HepG2 (cell line): ENCODE data around the gene VWA7. TPM values are rescaled to one million over a fixed set of nuclear protein-coding genes. Genes with fewer than 3 reads are reported as not detected.

Source experiments
- CREB1 ChIP-seq, 2 experiments: fragments of 450-650 bp in 1 of 2; IDR thresholded peaks; 2 replicates each; pipeline ENCODE4 v1.6.1; 2016 to 2017; ENCODE audit warnings: control low read depth in 1 of 2, mild to moderate bottlenecking in 1 of 2, missing compliant biosample characterization in 1 of 2, missing genetic modification characterization in 1 of 2
- GRHL1 ChIP-seq: sonication (generic); formaldehyde crosslinking; conservative IDR thresholded peaks from 2 replicates; pipeline ENCODE4 v1.8.0; 2022; ENCODE audit warnings: missing genetic modification reagents
- HNRNPK ChIP-seq: fragments of 200-400 bp; formaldehyde crosslinking; IDR thresholded peaks from 2 replicates; pipeline ENCODE4 v1.6.1; 2018; ENCODE audit warnings: low read length, low read depth, moderate library complexity, mild to moderate bottlenecking; ENCODE audit not compliant: poor library complexity, severe bottlenecking
- MAFK ChIP-seq, 2 experiments: IDR thresholded peaks in 1 of 2; conservative IDR thresholded peaks in 1 of 2; 2 replicates each; pipeline ENCODE4 v1.6.1; 2011; ENCODE audit warnings: improper control_type of control experiment in 2 of 2, low read length in 2 of 2
- MXI1 ChIP-seq: IDR thresholded peaks from 3 replicates; pipeline ENCODE4 v1.6.1; 2012; ENCODE audit warnings: low read depth, low read length, inconsistent platforms, borderline replicate concordance
- RBFOX2 ChIP-seq: fragments of 200-400 bp; formaldehyde crosslinking; IDR thresholded peaks from 2 replicates; pipeline ENCODE4 v1.6.1; 2017; ENCODE audit warnings: low read depth, mild to moderate bottlenecking, low read length
- REPIN1 ChIP-seq: sonication (generic); formaldehyde crosslinking; IDR thresholded peaks from 2 replicates; pipeline ENCODE4 v1.8.0; 2022; ENCODE audit warnings: missing genetic modification reagents, low read depth, mild to moderate bottlenecking, borderline replicate concordance
- RERE ChIP-seq: IDR thresholded peaks from 2 replicates; pipeline ENCODE4 v1.6.1; 2016; ENCODE audit warnings: low read depth, missing genetic modification reagents, missing compliant biosample characterization
- STAG1 ChIP-seq: sonication (generic); formaldehyde crosslinking; IDR thresholded peaks from 2 replicates; pipeline ENCODE4 v1.4.0; 2020; ENCODE audit warnings: missing genetic modification reagents
- THAP11 ChIP-seq: IDR thresholded peaks from 2 replicates; pipeline ENCODE4 v1.6.1; 2016; ENCODE audit warnings: missing biosample characterization, missing genetic modification reagents
- ZNF337 ChIP-seq: sonication (generic); formaldehyde crosslinking; IDR thresholded peaks from 2 replicates; pipeline ENCODE4 v1.5.1; 2020; ENCODE audit warnings: missing genetic modification reagents, low read depth, mild to moderate bottlenecking, borderline replicate concordance
- ZNF350 ChIP-seq: sonication (generic); formaldehyde crosslinking; IDR thresholded peaks from 2 replicates; pipeline ENCODE4 v1.4.0; 2020; ENCODE audit warnings: mild to moderate bottlenecking, low read depth, missing genetic modification reagents, borderline replicate concordance
- ZNF605 ChIP-seq: sonication (generic); formaldehyde crosslinking; IDR thresholded peaks from 2 replicates; pipeline ENCODE4 v1.8.0; 2022; ENCODE audit warnings: mild to moderate bottlenecking, missing genetic modification reagents
- ZNF747 ChIP-seq: sonication (generic); formaldehyde crosslinking; IDR thresholded peaks from 2 replicates; pipeline ENCODE4 v1.8.1; 2023; ENCODE audit warnings: missing genetic modification reagents, mild to moderate bottlenecking, borderline replicate concordance
- ZNF773 ChIP-seq: sonication (generic); formaldehyde crosslinking; IDR thresholded peaks from 2 replicates; pipeline ENCODE4 v1.4.0; 2020; ENCODE audit warnings: missing genetic modification reagents, borderline replicate concordance
- ZNF790 ChIP-seq: sonication (generic); formaldehyde crosslinking; IDR thresholded peaks from 2 replicates; pipeline ENCODE4 v1.8.0; 2022; ENCODE audit warnings: missing genetic modification reagents, mild to moderate bottlenecking, borderline replicate concordance
- ZNF841 ChIP-seq: sonication (generic); formaldehyde crosslinking; IDR thresholded peaks from 2 replicates; pipeline ENCODE4 v1.8.1; 2023; ENCODE audit warnings: missing genetic modification reagents, borderline replicate concordance
- ZXDC ChIP-seq: sonication (generic); formaldehyde crosslinking; IDR thresholded peaks from 2 replicates; pipeline ENCODE4 v1.5.0; 2020; ENCODE audit warnings: mild to moderate bottlenecking, missing genetic modification reagents
- polyA plus RNA-seq, 8 experiments: library from polyadenylated mRNA; depleted of rRNA in 3 of 8; stranded (reverse) in 7 of 8; unstranded in 1 of 8; fragments of >200 nt; fragmentation: Illumina TruSeq in 4 of 8; extraction: Trizol in 4 of 8; gene quantifications; 2 replicates each; pipeline versions ENCODE4 v1.2.1 to v1.2.3, GENCODE V29; 2011 to 2016; ENCODE audit warnings: low read depth in 4 of 8, missing spikeins in 1 of 8, mixed read lengths in 1 of 8; ENCODE audit not compliant: insufficient read depth in 1 of 8
- total RNA-seq, 5 experiments: library from RNA; depleted of rRNA; stranded (reverse); fragments of >200 nt; fragmentation: Illumina TruSeq; extraction: Trizol; gene quantifications; 2 replicates each; pipeline ENCODE4 v1.2.3, GENCODE V29; 2016; ENCODE audit warnings: low read depth in 1 of 5

VWA7 gene
- total and polyA plus RNA-seq, 2 of the 13 experiments (the other 11 are each of a cell fraction or from before 2014, with no cell fraction given), result 0.86 to 3.3 TPM

- TF ChIP-seq RERE (CRISPR knock-in tag), result peak; percentile 27; the same call in 1 of the 2 replicates
- TF ChIP-seq ZNF350 (CRISPR knock-in tag), result peak; percentile 70
- no peak for TF ChIP-seq ZNF773 (CRISPR knock-in tag)
- no peak for TF ChIP-seq GRHL1
- peak; percentile 40; the same call in 1 of the 2 replicates for TF ChIP-seq ZNF747 (CRISPR knock-in tag)
- TF ChIP-seq ZNF337 (CRISPR knock-in tag), result no peak
- no peak for TF ChIP-seq ZXDC (CRISPR knock-in tag)
- no peak for TF ChIP-seq STAG1
- 0 out of 3 replicates have a peak, but pooled peaks have one; percentile 45 for TF ChIP-seq MXI1
- peak; percentile 63; the same call in 1 of the 2 replicates for TF ChIP-seq ZNF790
- TF ChIP-seq MAFK (conservative IDR thresholded peaks at IDR 0.05 in 1 of 2, IDR thresholded peaks at IDR 0.05 in 1 of 2; ENCODE audit: low read length in 2 of 2), result no peak
- TF ChIP-seq ZNF841 (CRISPR knock-in tag), result no peak; the same call in 1 of the 2 replicates
- no peak for TF ChIP-seq CREB1 (IDR thresholded peaks at IDR 0.05)
- TF ChIP-seq CREB1 (CRISPR knock-in tag; IDR thresholded peaks at IDR 0.05), result 0 out of 2 replicates have a peak, but pooled peaks have one; percentile 51
- no peak for TF ChIP-seq HNRNPK
- peak; percentile 49; the same call in 1 of the 2 replicates for TF ChIP-seq REPIN1 (CRISPR knock-in tag)
- peak; percentile 88 for TF ChIP-seq ZNF605 (CRISPR knock-in tag)
- TF ChIP-seq RBFOX2, result peak; percentile 90
- peak; percentile 78 for TF ChIP-seq THAP11
Observed at GRCh38 chr6:31736021-31736767, 40.9 kb downstream of the VWA7 start, which contains the start of gene CLIC1 (continued).
